NCI-H1436 (cell line): ENCODE data around the gene SERPINE2.
"Not testable (repeated sequence)": the region's sequence is repeated elsewhere in the genome, so short reads cannot be mapped to it uniquely, and the experiment has no call there.

Experiments
- DNase-seq: peaks from one replicate; lab custom pipeline; 2025; lab: John Stamatoyannopoulos, UW

Gene SERPINE2

GRCh38 chr2:223943135-223943534 lies 96.0 kb downstream of the SERPINE2 start:
- no peak for DNase-seq

- DNase-seq, result no peak
These were observed 97.4 kb downstream of the SERPINE2 start for GRCh38 chr2:223941579-223942277.

- DNase-seq, result not testable (repeated sequence)
These were observed 99.6 kb downstream of the SERPINE2 start for GRCh38 chr2:223939438-223939837.

- no peak for DNase-seq
These were observed 101.6 kb downstream of the SERPINE2 start for GRCh38 chr2:223937535-223937934.

DNA sequence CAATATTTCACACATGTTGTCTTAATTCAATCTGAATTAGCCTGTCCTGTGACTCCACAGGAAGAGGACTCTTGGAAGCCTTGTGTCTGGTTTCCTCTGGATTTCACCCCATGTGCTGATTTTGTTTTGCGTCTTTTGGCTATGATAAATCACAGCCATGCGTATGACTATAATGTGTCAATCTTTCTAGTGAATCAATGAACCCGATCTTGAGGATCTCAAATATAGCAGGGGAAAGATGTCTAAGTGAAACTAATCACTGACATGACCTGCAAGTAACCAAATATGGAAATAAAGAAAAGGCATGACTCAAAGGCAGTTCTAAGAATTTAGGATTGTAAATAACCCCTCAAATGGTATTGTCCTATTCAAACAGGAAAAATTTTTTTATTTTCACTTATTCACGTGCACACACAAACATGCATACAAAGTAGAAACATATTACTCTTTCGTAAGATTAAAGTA lies 102.2 kb downstream of the SERPINE2 start:
- no peak for DNase-seq

DNA sequence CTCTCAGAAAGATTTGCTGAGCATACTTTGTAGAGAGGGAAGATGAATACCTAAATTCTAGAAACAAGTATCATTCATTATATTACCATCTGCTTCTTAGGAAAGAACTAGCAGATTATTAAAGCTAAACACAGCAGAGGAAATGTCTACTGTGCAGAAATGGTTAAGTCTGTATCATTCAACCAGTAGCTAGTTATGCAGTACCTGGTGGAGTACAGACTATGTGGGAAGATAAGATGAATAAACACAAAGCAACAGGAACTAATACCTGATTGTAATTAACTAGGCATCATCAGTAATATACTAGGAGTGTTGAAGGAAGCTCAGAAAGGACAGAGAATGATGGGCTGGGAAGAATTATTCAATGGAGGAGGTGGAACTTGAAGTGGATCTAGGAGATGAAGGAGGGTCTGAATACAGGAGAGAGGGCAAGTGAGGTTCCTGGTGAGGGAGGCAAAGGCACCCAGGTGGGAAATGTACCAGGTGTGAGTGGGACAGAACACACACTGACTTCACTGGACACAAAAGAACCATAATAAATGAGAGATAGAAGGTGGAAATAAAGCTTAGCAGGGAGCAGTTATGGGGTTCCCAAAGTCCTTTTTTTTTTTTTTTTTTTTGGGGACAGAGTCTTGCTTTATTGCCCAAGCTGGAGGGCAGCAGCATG lies 103.5 kb downstream of the SERPINE2 start:
- DNase-seq, result no peak

DNA sequence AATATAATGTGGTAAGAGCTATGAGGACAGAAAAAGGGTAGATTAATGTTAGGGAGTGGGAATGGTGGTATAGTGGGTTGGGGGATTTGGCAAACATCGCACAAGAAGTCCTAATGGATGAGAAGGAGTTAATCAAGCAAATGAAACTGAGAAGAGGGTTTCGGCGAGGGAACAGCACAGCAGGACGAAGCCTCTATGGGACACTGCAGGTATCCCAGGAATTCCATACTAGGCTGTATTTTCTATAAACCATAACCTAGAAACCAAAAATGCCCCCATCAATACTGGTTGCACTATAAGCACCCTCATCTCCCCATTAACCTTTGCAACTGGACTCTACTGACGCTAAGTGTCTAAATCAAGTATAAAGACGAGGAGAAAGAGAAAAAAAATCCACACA lies 104.2 kb downstream of the SERPINE2 start:
- DNase-seq, result no peak

DNA sequence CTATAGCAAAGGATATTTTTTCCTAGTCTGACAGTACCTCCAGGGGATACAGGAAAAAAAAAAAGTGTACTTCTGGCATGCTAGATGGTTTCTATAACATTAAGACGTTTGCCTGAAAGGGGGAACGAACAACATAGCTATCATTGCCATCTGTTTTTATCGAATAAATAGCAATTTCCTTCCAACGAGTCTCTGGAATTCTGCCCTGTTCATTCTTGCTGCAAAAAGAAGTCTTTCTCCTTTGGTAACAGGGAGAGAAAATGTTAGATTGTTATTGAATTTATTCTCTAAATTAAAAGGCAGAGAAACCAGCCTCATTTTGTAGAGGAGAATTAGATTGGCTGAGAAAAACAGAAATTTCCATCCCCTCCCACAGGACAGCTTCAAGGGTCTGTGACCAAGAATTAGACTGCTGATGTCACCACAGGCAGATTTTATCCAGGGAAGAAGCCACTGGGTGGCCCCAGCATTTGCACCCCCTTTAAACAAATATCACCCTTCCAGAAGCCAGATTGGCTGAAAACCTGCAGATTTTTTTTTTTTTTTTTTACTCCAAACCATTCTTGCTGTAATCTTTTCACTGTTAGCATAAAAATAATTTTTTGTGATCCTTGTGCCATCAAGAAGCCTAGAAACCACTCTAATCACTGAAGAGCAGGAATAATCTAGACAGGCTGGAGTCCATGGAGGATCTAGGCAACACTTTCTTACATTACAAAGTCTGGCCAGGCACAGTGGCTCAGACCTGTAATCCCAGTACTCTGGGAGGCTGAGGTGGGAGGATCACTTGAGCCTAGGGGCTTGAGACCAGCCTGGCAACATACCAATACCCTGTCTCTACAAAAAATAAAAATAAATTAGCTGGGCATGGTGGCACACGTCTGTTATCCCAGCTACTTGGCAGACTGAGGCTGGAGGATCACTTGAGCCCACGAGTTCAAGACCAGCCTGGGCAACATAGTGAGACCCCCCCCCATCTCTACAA lies 106.0 kb downstream of the SERPINE2 start:
- DNase-seq, result no peak

DNA sequence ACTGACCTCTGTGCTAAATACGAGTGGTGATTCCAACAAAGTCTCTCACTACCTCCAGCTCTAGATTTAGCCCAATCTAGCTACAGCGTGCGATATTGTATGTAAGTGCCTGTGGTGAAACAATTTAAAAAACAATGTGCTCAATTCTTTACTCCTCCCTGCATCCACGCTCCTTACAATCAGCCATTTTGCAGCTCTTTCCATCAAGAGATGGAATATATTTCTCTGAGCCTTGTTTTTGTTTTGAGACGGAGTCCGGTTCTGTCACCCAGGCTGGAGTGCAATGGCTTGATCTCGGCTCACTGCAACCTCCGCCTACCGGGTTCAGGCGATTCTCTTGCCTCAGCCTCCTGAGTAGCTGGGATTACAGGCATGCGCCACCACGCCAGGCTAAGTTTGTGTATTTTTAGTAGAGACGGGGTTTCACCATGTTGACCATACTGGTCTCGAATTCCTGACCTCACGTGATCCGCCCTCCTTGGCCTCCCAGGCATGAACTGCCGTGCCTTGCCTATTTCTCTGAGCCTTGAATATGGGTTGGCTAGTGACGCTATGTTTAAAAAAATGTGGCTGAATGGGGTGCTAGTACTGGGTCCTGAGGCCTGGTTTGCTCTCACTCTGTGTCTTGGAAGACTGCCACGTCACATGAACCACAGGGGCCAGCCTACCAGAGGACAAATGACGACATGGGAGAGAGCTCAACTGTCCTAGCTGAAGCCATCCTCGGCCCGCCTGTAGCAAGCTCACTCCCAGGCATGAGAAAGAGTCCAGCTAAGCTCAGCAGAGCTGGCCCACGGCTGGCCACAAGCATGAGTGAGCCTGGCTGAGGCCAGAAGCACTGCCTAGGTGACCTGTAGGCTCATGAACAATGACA lies 108.7 kb downstream of the SERPINE2 start:
- no peak for DNase-seq

DNA sequence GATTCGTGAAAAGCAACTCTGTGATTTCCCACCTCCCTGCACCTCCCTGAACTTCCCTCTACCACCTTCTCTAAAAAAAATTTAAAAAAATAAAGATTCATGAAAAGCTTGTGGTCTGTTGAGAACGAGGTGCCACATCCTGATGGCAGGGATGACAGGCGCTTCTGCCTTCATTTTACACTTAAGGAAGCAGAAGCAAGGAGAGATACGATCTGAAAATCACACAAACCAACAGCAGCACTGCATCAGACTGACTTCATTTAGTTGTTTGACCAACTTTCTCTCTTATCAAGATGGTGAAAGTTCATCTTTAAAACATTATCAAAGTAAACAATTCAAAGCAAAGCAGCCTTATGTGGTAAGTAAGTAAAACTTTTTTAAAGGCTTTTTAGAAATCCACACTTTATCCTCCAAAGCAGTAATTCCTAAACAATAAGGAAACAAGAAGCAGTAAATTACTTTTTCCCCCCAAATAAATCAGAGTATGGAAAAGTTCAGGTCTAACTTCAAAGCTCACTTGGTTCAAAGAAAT lies 109.4 kb downstream of the SERPINE2 start:
- no peak for DNase-seq

DNA sequence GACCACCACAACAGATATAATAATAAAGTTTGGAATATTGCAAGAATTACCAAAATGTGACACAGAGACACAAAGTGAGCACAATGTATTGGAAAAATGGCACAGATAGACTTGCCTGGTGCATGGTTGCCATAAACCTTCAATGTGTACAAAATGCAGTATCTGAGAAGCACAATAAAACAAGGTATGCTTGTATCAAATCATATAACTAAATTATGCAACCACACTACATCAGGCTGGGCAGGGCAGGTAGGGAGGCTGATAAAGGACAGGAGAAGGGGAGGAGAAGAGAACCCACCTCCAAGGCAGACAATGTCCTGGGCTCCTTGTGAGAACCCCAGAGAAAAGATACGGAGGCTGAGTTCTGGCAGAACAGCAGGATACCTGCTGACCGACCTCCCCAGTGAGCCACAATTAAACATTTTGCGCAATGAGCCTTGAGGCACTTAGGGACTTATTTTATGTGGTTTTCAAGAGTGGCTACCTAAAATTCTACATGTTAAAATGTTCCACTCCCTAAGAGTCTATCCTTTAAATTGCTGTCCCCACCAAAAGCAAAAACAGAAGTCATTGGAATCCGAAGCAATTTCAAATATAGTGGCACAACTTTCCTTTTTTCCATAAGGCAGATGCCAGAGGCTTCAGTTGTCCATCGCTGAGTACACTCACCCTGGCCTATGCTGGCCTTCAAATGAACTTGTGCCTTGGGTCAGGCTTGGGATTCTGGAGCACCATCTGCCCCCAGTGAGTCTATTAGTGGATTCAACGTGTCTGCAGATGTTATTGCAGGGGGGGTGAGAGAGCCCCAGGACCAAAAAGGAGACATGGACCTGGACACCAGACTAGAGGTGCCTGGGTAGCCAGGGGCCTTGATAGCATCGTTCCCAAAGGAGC lies 110.7 kb downstream of the SERPINE2 start:
- DNase-seq, result no peak

GRCh38 chr2:223925106-223925505 lies 114.0 kb downstream of the SERPINE2 start:
- DNase-seq, result no peak
